Lower lobe of right lung (tissue), 2 donors: Measurements from ENCODE around the gene GNGT2. TPM values are rescaled to one million over a fixed set of nuclear protein-coding genes. Genes with fewer than 3 reads are reported as not detected.

Source experiments
- ATAC-seq, 2 donors: fragments of 200-7000 bp; cut with Tn5 transposase; one replicate each; pipeline ENCODE4 v1.9.1; 2020 to 2022; ENCODE audit warnings: mild to moderate bottlenecking in 2 of 2, moderate library complexity in 2 of 2
- DNase-seq: peaks from one replicate; pipeline ENCODE4 v3.0.0-alpha.2; 2020
- H3K27ac ChIP-seq: fragments of 200-600 bp; one replicate; pipeline ENCODE4 v1.8.0; 2022
- H3K27me3 ChIP-seq: fragments of 200-600 bp; one replicate; pipeline ENCODE4 v1.8.0; 2022; ENCODE audit warnings: low read depth
- H3K36me3 ChIP-seq: fragments of 200-600 bp; one replicate; pipeline ENCODE4 v1.8.0; 2022; ENCODE audit warnings: mild to moderate bottlenecking
- H3K4me1 ChIP-seq: fragments of 200-600 bp; one replicate; pipeline ENCODE4 v1.8.0; 2022
- H3K4me3 ChIP-seq: fragments of 200-600 bp; one replicate; pipeline ENCODE4 v1.8.0; 2022; ENCODE audit warnings: mild to moderate bottlenecking
- H3K9me3 ChIP-seq: fragments of 200-600 bp; one replicate; pipeline ENCODE4 v1.8.0; 2022
- CTCF ChIP-seq: fragments of 200-600 bp; IDR thresholded peaks from one replicate; pipeline ENCODE4 v1.8.0; 2022; ENCODE audit warnings: antibody characterized with exemption, mild to moderate bottlenecking
- intact Hi-C: fragments of 100-400 bp; cut with DNase I; formaldehyde crosslinking; loops from one replicate; pipeline ENCODE4 v1.11.0; 2022
- total RNA-seq: library from RNA; stranded (reverse); fragmentation: NEBNext Ultra II Directional; extraction: Animal tissue kit (Norgen Biotek cat#: 25700); gene quantifications from one replicate; pipeline ENCODE4 v1.2.1, GENCODE V29; 2021
- donor health status: DM: no; HTN: yes; CAD: no; lungs with severe emphysema.

The GNGT2 gene
- total RNA-seq, 1 donor from 2014 or later, result 21.1 TPM

- Histone ChIP-seq H3K27ac (no peak overlapping the region), H3K4me1 (peaks cover 7% of the 10 kb centered on the region), H3K36me3 (no peaks in the 10 kb centered on the region), H3K4me3 (no peak overlapping the region), H3K27me3 (no peaks in the 10 kb centered on the region), H3K9me3 (no peaks in the 10 kb centered on the region)
- no peak for DNase-seq
- no peak for TF ChIP-seq CTCF
- no peak for ATAC-seq
- intact Hi-C loops, result no loop called here
These were observed 25.5 kb upstream of the GNGT2 start for GRCh38 chr17:49235896-49236295.

GRCh38 chr17:49234509-49235080 is 24.2 kb upstream of the GNGT2 start:
- TF ChIP-seq CTCF, result no peak
- no peak for DNase-seq
- no peak overlapping the region for H3K4me3 ChIP-seq
- H3K4me1 ChIP-seq, result peaks cover 17% of the 10 kb centered on the region
- no peaks in the 10 kb centered on the region for H3K9me3 ChIP-seq
- ATAC-seq, result no peak
- H3K27me3 ChIP-seq, result peaks cover 4% of the 10 kb centered on the region
- no peaks in the 10 kb centered on the region for H3K36me3 ChIP-seq
- intact Hi-C loops, result no loop called here
- H3K27ac ChIP-seq, result no peak overlapping the region

- no peak for ATAC-seq
- DNase-seq, result no peak
- Histone ChIP-seq H3K4me1 (peaks cover 20% of the 10 kb centered on the region), H3K4me3 (peak overlapping the region; percentile 68), H3K9me3 (no peaks in the 10 kb centered on the region), H3K27ac (no peak overlapping the region), H3K27me3 (peaks cover 8% of the 10 kb centered on the region), H3K36me3 (no peaks in the 10 kb centered on the region)
- TF ChIP-seq CTCF, result no peak
- intact Hi-C loops, result no loop called here
These were observed 21.2 kb upstream of the GNGT2 start for GRCh38 chr17:49231563-49231894.

- Histone ChIP-seq H3K4me3 (peak within 1 kb of the TSS; percentile 68), H3K9me3 (no peaks in the 10 kb centered on the region), H3K27me3 (peaks cover 8% of the 10 kb centered on the region), H3K27ac (no peak within 1 kb of the TSS), H3K4me1 (peaks cover 20% of the 10 kb centered on the region), H3K36me3 (no peaks in the 10 kb centered on the region)
- DNase-seq, result peak; percentile 91
- intact Hi-C loops, result no loop called here
- ATAC-seq, result peak; percentile 91 to 94
- no peak for TF ChIP-seq CTCF
These were observed 20.5 kb upstream of the GNGT2 start, which contains the start of gene PHOSPHO1 for GRCh38 chr17:49230636-49231562. Gene PHOSPHO1, minus strand, starts transcription at chr17:49230787. Its CDS starts 4,096 bp downstream, at chr17:49226691.

- Histone ChIP-seq H3K9me3 (no peaks in the 10 kb centered on the region), H3K27me3 (peaks cover 15% of the 10 kb centered on the region), H3K27ac (no peak overlapping the region), H3K4me1 (peaks cover 23% of the 10 kb centered on the region), H3K4me3 (peak overlapping the region; percentile 68), H3K36me3 (no peaks in the 10 kb centered on the region)
- DNase-seq (peak; percentile 51), ATAC-seq (peak; percentile 2 to 9)
- intact Hi-C loops, result loop anchor here (10.0 kb wide), 1 partner anchor 55 kb away; no protein-coding TSS in a partner anchor
- no peak for TF ChIP-seq CTCF
These were observed 19.6 kb upstream of the GNGT2 start for GRCh38 chr17:49229805-49230600.
